GM19043 (cell line): ENCODE measurements around the gene KIF26A.

ENCODE experiments used
- ATAC-seq: cut with Tn5 transposase; IDR thresholded peaks from one replicate; pipeline ENCODE4 v1.9.1; 2021; ENCODE audit warnings: low read depth; ENCODE audit not compliant: unreplicated experiment

The KIF26A gene

DNA sequence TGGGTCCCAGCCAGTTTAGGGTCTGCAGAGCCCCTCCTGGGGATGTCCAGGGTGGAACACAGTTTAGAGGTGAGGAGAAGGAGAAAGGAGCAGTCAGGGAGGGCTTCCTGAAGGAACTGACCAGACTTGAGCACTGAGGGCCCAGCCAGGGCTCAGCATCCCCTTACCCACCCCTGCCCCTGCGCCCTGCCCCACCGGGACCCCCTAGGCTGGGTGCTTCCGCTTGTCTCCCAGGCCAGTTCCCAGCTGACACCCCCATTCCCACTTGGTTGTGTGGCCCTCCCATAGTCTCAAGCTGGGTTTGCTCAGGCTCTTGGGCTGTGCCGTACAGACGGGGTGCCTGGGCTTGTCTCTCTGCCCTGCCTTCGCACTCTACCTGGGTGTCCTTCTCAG lies 26.3 kb upstream of the KIF26A start:
- no peak for ATAC-seq

DNA sequence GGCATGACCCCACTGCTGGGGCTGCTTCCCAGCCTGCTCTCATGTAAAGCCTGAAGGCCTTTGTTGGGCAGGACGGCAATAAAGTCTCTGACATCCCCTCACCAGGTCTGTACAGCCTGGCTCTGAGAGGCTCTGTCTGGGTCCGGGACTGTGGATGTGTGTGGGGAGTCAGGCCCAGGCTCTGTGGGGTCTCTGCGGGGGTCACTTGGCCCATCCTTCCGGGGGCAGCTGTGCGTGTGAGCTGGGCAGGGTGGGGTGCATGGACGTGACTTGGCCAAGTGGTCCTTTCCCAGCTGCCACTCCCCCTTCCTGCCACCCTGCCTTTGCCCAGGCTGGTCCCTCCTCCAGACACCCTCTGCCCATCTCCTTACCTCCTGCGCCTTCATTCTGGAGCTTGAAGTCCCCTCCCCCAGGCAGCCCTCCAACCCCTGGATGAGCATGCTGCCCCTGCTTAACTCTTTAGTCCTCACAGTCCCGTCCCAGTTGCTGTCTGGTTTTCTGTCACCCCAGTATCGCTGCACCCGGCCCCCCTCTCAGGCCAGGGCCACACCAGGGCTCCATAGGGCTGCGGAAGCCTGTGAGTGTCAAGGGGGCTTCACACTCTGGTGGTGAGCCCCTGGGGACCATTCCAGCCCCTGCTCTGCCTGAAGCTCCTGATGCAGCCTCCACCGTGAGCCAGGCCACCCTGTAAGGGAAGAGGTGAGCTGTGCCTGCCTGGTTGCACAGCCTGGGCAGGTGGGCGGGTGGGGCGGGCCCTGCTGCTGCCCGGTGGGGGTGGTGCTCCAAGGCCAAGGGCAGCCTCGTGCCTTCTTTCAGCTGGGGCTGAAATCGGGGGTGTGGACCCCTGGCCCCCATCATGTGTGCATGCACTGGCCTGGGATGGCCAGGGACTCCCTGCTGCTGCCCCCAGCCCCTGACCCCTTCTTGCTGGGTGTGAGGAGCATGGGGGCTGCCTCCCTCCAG lies 25.5 kb upstream of the KIF26A start:
- ATAC-seq = no peak

DNA sequence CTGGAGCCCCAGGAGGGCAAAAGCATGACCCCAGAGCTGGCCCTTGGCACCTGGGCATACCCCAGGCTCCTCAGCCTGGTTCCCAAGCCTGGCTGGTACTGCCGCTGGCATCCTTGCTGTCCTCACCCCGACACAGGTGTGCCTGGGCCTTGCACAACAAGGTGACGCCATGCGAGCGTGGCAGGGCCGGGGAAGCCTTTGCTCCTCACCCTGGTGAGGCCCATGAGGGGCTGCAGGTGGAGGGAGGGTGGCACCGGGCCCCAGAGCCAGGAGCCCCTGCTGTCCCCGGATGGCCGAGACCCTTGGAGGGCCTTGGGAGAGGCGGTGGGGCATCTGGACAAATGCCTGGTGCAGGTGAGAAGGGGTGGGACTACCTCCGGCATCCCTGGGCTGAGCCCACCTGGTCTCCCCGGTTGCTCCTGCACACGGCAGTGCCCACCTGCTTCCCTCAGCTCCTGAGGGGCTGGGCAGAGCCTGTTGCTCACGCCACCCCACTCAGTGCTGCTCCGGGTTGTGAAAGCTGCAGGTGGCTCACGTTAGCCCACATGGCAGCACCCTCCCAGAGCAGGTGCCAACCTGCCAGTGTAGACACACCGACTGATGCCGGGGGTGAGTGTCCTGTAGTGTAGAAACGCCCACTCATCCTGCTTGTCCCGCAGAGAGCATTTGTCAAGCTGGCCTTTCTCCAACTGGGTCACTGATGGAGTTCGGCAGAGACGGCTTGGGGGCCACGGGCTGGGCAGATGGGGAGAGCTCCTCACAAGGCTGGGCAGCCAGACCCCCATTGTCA lies 24.6 kb upstream of the KIF26A start:
- ATAC-seq = no peak

DNA sequence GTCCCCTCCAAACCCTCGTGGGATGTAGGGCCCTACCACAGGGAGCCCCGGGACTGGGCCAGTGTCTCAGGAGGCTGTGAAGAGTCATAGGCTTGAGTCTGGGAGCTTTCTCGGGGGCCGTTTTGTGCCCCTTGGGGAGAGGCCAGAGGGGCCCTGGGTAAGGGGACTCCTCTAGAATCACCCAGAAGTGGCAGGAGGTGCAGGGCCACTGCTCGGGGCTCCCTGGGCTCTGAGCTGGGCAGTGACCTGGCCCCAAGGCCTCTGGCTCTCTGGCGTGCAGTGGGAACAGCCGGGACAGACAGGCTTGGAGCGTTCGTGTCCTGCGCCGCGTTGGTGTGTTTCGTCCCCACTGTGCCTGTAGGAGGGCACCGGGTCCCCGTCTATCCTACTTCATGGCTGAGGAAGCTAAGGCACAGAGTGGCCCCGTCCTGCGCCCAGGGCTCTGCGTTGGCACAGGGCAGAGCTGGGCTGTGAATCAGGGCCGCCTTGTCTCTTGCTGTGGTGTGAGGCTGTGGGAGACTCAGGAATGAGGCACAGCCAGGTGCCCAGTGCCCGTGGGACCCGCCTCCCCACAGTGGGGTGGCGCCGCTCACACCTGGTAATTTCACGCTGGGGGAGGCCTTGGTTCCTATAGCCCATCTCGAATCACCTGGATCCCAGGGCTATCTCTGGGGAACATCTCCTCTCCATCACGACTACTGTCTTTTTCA lies 23.8 kb upstream of the KIF26A start:
- ATAC-seq = no peak

DNA sequence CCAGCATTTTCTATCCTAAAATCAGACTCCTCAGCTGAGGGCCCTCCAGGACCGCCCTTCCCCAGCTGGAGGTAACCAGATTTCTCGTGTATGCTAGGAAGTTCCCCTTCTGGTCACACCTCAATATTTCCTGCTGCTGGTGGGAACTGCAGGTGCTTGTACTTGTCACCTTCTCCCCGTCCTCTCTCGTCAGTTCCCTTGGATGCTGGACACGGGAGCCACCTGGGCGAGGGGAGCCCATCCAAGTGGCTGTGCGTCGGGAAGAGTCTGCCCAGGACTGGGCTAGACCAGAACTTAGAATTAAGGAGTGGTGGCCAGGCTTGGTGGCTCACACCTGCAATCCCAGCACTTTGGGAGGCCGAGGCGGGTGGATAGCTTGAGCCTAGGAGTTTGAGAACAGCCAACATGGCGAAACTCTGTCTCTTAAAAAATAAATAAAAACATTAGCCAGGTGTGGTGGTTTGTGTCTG lies 23.2 kb upstream of the KIF26A start:
- no peak for ATAC-seq

DNA sequence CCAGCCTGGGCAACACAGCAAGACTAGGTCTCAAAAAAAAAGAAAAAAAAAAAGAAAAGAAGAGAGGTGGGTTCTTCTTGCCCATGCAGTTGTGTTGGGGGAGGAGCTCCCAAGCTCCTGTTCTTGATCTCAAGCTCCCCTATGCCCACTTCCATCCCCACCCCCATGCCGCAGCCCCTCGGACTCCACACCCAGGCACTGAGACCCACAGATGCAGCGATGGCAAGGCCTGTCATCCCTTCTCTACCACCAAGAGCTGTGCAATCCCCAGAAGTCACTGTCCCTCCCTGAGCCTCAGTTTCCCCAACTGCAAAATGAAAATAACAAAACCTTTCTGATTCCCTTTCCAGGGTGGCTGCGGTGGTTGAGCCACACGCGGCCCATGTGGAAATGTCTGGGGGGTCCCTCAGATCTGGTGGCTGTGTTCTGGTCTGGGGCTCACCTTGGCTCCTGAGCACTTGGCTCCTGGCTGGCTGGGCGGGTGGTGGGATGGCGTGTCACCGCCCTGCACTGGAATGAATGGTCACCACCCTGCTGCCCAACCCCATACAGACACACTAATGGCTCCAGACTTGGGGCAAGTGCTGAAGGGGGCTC lies 22.6 kb upstream of the KIF26A start:
- ATAC-seq = no peak

DNA sequence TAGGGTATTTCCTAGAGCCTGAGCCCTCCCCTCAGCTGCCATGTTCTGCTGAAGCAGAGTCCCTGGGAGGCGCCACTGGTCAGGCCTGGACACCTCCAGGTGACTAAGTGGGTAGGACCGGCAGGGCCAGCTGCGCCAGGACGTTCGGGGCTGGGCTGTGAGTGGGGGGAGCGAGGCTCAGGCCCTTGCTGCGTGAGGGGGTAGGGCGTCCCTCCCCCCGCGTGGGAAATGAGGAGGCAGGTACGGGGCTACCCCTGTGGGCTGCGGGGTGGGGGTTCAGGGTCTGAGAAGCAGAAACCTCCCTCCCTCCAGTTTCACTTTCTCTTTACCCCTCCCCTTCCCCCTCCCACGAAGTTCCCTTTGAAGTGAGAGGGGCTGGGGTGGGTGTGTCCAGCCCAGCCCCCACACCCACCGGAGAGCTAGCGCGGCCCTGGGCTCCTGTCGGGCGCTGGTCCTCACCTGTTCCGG lies 22.1 kb upstream of the KIF26A start:
- no peak for ATAC-seq

DNA sequence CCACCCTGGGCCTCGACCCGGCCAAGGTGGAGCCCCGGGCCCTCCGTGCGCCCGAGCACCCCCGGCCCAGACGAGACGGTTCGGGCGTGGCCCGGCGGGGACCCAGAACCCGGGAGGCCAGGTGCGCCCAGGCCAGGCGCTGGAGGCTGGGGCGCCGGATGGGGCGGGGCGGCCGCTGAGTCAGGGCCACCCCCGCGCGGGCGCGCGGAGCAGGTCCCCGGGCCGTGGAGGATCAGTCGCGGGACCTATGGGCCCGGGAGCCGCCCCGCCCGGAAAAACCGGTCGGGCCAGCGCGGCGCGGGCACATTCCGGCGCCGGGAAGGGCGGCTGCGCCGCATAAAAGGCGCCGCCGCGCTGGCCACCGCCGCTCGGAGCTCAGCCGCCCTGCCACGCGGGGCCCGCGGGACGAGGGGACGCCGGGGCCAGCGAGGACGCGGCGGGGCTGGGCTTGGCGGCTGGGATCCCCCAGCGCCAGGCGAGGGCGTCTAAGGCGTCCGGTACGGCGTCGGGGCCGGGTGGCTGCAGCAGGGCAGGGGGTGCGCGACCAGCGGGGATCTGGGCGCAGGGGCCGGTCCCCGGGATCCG lies 21.5 kb upstream of the KIF26A start:
- ATAC-seq = no peak

DNA sequence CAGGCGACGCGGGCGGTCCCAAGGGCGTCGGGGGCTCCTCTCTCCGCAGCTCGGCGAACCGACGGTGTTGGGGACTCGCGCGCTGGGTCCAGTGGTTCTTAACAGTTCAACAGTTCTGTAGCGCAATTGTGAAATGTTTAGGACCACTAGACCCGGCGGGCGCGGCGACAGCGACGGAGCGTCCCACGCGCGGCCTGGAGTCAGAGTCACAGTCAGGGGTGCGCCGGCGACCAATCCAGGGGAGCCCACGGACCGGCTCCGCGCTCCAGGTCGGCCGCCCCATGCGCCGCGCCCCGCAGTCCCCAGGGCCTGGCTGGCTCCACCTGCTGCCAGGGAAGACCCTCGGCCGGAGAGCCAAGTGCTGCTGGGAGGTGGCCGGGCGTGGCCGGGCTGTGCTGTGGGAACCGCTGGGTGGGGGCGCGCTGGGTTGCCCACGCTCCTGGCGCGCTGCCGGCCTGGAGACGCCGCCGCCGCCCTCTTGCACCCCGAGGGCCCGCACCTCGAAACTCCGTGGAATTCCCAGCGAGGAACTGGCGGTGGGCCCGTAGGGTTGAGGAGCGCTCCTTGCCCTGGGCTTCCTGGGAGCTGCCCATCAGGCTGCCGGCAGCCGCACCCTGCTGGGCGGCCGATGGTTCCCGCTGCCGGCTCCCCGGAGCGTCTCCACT lies 20.9 kb upstream of the KIF26A start:
- no peak for ATAC-seq

DNA sequence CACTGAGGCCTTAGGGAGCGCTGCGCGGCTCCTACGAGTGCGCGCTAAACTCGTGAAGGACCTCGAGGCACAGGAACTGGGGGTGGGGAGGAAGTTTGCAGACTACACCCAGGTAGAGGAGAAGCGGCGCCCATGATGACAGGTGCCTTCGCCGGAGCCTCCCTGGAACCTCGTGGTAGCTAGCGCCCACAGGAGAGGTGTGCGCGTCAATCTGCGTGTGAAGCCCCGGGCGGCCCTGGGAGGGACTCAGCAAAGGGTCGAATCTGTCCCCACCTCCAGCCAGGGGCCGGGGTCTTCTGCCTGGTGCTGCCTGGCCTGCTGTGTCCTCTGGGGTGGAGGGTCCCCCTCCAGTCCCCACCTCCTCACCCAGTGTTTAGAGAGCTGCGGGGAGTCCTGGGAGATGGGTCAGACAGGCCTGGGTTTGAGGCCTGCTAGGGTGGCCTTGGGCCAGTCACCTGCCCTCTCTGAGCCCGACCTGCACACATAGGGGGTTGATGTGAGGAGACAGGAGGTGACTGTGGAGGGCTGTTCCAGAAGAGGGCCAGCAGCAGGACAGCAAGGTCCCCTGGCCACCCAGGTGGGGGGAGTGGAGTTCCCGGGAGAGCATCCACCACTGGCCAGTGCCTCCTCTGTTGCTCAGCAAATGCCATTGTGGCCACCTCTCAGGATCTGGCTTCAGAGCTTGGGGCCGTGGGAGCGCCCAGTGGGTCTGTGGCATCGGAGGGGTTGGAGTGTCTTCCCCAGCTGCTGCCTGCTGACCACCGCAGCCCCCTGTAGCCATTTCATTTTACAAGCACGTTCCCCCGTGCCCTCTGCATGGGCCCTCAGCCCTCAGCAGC lies 20.2 kb upstream of the KIF26A start:
- no peak for ATAC-seq

DNA sequence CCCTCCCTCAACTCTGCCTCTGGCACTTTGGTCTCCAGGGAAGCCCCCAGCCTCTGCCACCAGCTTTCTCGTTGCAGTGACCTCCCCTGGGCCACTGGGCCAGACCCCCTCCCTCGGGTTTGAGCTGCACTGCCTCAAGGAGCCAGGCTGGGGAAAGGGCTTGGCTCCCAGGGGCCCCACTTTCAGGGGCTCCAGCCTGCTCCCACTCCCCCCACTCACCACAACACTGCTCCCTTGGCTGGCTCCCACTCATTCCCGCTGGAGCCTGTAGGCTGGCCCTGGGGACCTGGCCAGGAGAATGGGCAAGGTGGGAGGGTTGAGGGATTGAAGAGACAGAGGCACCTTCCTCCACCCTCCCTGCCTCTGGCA lies 19.3 kb upstream of the KIF26A start:
- no peak for ATAC-seq

DNA sequence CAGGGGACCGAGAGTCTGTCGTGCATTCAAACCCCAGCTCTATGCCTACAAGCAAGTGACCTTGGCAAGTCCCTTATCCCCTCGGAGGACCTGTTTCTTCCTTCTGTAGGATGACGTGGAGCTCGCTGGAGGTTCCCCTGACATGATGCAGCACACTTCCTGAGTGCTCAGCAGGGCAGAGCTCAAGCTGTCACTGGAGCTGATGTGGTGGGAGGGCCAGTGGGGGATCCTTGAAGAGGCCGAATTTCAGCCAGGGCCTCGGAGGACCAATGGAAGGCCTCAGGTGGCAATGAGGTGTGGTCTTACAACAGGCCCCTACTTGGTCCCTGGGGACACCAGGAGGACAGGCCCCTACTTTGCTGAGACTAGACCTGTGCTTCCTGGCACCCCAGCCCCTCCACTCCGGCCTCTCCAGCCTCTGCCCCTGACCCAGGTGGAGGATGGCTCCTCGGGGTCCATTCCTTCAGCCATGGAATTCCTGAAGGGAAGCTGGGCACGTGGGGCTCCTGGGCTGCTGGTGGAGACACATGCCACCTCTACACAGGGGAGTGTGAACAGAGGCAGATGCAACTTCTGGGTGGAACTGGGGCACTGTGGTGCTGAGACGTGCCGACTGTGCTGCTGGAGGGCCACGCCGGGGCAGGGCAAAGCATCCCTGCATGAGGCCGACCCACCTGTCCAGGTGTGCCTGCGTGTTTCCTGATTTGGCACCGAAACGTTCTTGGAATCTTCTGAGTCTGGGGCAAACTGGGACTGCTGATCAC lies 18.7 kb upstream of the KIF26A start:
- no peak for ATAC-seq

DNA sequence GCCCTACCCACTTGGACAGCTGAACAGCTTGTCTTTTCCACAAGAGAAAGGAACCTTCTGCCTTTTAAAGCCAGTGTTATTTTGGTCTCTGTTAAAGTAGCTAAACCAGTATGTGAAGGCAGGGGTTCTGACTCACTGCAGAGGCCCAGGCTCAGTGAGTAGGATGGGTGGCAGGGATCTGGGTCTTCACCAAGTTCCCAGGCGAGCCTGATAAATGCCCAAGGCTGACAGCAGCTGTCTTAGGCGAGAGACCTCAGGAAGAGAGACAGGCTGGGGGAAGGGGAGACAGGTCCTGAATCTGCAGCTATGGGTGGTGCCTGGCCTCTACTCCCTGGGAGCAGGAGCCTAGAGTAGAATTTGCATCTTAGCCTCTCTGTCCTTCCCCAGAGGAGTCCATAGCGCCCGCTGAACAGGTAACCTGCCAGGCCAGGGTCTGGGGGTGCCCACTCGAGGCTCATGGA lies 18.1 kb upstream of the KIF26A start:
- no peak for ATAC-seq

DNA sequence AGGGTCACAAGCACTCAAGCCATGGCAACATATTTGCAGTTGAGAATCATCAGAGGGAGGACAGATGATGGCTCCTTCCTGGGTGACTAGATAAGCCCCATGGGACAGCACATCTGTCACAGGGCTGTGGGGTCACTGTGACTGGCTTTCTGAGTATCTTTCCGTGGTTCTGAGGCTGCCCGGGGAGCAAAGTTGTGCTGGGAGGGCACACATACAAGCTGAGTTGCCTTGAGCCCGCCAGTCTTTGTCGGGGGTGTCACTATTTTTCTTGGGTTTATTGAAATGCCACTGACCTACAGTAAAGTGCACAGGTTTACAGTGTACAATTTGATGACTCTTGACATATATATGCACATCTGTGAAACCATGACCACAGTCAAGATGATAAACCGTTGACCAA lies 17.2 kb upstream of the KIF26A start:
- ATAC-seq = no peak

DNA sequence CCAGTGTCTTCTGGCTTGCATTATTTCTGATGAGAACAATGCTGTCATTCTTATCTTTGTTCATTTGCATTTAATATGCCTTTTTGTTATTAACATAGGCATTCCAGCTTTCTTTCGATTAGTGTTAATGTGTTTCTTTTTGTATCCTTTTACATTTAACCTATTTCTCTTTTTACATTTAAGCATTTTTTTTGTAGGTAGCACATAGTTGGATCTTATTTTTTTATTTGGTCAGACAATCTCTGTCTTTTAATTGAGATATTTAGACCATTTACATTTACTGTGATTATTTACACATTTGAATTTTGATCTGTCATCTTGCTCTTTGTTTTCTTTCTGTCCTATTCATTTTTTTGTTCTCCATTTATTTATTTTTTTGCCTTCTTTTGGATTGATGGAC lies 14.5 kb upstream of the KIF26A start:
- ATAC-seq = no peak

DNA sequence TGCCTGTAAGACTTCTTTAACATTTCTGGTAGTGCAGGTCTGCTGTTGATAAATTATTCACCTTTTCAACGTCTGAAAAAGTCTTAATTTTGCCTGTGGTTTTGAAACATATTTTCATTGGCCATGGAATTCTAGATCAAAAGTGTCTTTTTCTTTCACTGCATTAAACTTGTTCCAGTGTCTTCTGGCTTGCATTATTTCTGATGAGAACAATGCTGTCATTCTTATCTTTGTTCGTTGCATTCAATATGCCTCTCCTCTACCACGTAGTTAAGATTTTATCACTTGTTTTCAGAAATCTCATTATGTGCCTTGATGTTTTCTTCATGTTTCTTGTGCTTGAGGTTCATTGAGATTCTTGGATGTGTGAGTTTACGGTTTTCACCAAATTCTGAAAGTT lies 13.4 kb upstream of the KIF26A start:
- ATAC-seq = no peak

DNA sequence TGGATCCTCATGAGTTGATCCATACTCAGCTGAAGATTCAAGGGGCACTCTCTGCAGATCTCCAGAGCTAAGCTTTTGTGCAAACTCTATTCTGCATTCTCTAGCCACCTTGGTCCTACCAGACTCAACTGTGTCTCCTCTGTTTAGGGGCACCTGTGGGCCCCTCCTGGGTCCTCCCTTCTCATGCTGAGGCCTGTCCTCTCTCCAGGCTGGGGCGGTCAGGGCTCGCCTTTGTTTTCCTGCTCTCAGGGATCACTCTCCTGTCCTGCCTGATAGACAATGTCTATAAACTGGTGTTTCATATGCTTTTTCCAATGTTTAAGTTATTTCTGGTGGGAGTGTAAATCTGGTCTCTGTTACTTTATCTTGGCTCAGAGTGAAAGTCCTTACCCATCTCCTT lies 11.6 kb upstream of the KIF26A start:
- ATAC-seq = no peak

DNA sequence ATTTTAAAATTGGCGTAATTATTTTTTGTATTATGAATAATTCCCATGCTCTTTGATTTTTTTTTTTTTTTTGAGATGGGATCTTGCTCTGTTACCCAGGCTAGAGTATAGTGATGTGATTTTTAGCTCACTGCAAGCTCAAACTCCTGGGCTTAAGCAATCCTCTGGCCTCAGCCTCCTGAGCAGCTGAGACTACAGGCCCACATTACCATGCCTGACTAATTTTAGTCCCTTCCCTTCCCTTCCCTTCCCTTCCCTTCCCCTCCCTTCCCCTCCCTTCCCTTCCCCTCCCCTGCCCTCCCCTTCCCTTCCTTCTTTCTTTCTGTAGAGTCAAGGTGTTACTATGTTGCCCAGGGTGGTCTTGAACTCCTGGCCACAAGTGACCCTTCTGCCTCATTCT lies 9.4 kb upstream of the KIF26A start:
- ATAC-seq = no peak
